ENCODE measurements around the gene POLD4. TPM values are rescaled to one million over a fixed set of nuclear protein-coding genes. Genes with fewer than 3 reads are reported as not detected.

The POLD4 gene
- total RNA-seq, 2 experiments from 2014 or later: 153 to 171 TPM

- intact Hi-C loops (cut with micrococcal nuclease; ENCODE audit: unreplicated experiment): loop anchor here (1.0 kb wide), 1 partner anchor 17 kb away; no protein-coding TSS in a partner anchor
- POLR2A ChIA-PET: interaction anchor here (0.6 to 1.2 kb wide), 3 partner anchors 9 to 113 kb away, joined by 3 to 7 read pairs (median 4); no protein-coding TSS in a partner anchor
- peaks cover 40% of the 10 kb centered on the region for H3K4me1 ChIP-seq (ENCODE audit: insufficient read depth, low read length, poor library complexity, severe bottlenecking)
- no peaks in the 10 kb centered on the region for H4K20me1 ChIP-seq (ENCODE audit: insufficient read depth, low read length)
- H3K4me3 ChIP-seq (ENCODE audit: low read depth, low read length, poor library complexity, severe bottlenecking): peak overlapping the region; percentile 67
- H2AFZ ChIP-seq (ENCODE audit: low read length): peak overlapping the region; percentile 79; the same call in 1 of the 2 replicates
- CTCF ChIA-PET (ENCODE audit: unreplicated experiment): interaction anchor here (0.7 to 2.3 kb wide), 3 partner anchors 17 to 28 kb away, joined by 3 to 12 read pairs (median 4); no protein-coding TSS in a partner anchor
- H3K9me2 ChIP-seq (ENCODE audit: insufficient read depth, low read length): no peaks in the 10 kb centered on the region
- no TSS peak for BruUV-seq (replicated peaks)
- peak overlapping the region; percentile 82 for H3K4me2 ChIP-seq (ENCODE audit: low read length)
- H3K9me3 ChIP-seq (ENCODE audit: low read length): no peaks in the 10 kb centered on the region
- H3K27ac ChIP-seq (ENCODE audit: low read depth, low read length, poor library complexity, severe bottlenecking): no peak overlapping the region
- no peaks in the 10 kb centered on the region for H3K36me3 ChIP-seq (ENCODE audit: insufficient read depth, low read length)
- no peaks in the 10 kb centered on the region for H3K79me2 ChIP-seq (ENCODE audit: insufficient read depth, low read depth, low read length)
- peak; percentile 77 for DNase-seq (ENCODE audit: low spot score)
- peak; percentile 78 for TF ChIP-seq CTCF (conservative IDR thresholded peaks at IDR 0.05; ENCODE audit: low read length)
- TF ChIP-seq EZH2phosphoT487 (IDR thresholded peaks at IDR 0.05; ENCODE audit: borderline replicate concordance, low read depth, low read length): no peak
Observed at GRCh38 chr11:67373648-67374570, 20.6 kb upstream of the POLD4 start.

GRCh38 chr11:67372993-67373647, 19.8 kb upstream of the POLD4 start, which contains the start of gene CLCF1:
Gene CLCF1 (minus strand): TSS chr11:67373598. CDS start chr11:67373539, 59 bp downstream.
- CTCF ChIA-PET (ENCODE audit: unreplicated experiment): interaction anchor here (0.8 to 2.3 kb wide), 2 partner anchors 16 to 22 kb away, joined by 4 to 12 read pairs; no protein-coding TSS in a partner anchor
- peaks cover 40% of the 10 kb centered on the region for H3K4me1 ChIP-seq (ENCODE audit: insufficient read depth, low read length, poor library complexity, severe bottlenecking)
- H4K20me1 ChIP-seq (ENCODE audit: insufficient read depth, low read length): no peaks in the 10 kb centered on the region
- no peaks in the 10 kb centered on the region for H3K36me3 ChIP-seq (ENCODE audit: insufficient read depth, low read length)
- no peak within 1 kb of the TSS for H3K27ac ChIP-seq (ENCODE audit: low read depth, low read length, poor library complexity, severe bottlenecking)
- no peak for TF ChIP-seq CTCF (conservative IDR thresholded peaks at IDR 0.05; ENCODE audit: low read length)
- no peak for TF ChIP-seq EZH2phosphoT487 (IDR thresholded peaks at IDR 0.05; ENCODE audit: borderline replicate concordance, low read depth, low read length)
- H3K4me2 ChIP-seq (ENCODE audit: low read length): peak within 1 kb of the TSS; percentile 82
- peak; percentile 60 for DNase-seq (ENCODE audit: low spot score)
- no peaks in the 10 kb centered on the region for H3K9me2 ChIP-seq (ENCODE audit: insufficient read depth, low read length)
- intact Hi-C loops (cut with micrococcal nuclease; ENCODE audit: unreplicated experiment): no loop called here
- no peaks in the 10 kb centered on the region for H3K9me3 ChIP-seq (ENCODE audit: low read length)
- peak within 1 kb of the TSS; percentile 79 for H2AFZ ChIP-seq (ENCODE audit: low read length)
- POLR2A ChIA-PET: interaction anchor here (0.6 to 1.2 kb wide), 2 partner anchors 8 to 19 kb away, joined by 4 to 7 read pairs; no protein-coding TSS in a partner anchor
- BruUV-seq (replicated peaks): no TSS peak
- H3K4me3 ChIP-seq (ENCODE audit: low read depth, low read length, poor library complexity, severe bottlenecking): peak within 1 kb of the TSS; percentile 67
- H3K79me2 ChIP-seq (ENCODE audit: insufficient read depth, low read depth, low read length): no peaks in the 10 kb centered on the region
